ENCODE results near the gene MDM1. TPM values are rescaled to one million over a fixed set of nuclear protein-coding genes. Genes with fewer than 3 reads are reported as not detected.

Gene MDM1, protein sequence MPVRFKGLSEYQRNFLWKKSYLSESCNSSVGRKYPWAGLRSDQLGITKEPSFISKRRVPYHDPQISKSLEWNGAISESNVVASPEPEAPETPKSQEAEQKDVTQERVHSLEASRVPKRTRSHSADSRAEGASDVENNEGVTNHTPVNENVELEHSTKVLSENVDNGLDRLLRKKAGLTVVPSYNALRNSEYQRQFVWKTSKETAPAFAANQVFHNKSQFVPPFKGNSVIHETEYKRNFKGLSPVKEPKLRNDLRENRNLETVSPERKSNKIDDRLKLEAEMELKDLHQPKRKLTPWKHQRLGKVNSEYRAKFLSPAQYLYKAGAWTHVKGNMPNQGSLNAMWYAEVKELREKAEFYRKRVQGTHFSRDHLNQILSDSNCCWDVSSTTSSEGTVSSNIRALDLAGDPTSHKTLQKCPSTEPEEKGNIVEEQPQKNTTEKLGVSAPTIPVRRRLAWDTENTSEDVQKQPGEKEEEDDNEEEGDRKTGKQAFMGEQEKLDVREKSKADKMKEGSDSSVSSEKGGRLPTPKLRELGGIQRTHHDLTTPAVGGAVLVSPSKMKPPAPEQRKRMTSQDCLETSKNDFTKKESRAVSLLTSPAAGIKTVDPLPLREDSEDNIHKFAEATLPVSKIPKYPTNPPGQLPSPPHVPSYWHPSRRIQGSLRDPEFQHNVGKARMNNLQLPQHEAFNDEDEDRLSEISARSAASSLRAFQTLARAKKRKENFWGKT
- 30.8 TPM for polyA plus RNA-seq (2012; ENCODE audit: insufficient read depth, insufficient read length)

DNA sequence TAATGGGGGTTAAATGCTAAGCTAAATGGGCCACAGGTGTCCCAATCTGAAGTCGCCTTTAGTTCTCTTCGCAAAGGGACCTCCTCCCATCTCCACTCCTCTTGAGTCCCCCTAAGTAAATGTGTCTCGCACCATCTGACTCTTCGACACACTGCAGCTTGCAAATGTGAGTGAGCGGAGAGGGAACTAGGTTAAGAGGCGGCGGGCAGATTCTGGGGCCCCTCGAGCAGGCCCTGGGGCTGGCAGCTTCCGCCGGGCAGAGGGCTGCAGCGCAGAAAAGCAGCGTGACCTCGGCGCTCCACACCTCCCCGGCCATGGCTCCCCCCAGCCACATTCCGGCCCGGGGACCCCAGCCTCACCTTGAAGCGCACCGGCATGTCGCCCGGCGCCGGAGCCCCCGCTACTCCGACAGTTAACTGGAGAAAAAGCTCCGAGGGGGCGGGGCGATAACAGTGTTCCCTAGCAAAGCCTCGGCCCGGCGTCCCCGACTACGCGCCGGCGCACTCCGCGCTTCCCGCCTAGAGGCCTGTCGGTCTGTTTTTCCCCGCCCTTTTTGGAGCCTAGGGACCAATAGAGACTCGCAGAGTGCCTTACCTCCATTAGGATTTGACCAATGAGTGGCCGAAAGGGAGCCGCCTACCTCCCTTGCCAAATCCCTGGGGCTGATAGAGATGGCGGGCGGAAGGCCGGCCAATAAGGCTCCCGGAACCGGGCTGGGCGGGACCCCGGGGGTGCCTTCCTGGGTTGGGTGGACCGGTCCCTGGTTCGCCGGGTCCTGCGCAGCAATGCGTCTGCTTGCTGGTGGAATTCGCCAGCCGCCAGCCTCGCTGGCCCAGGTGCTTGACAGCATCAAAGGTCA is at the start of gene MDM1:
Gene MDM1 (minus strand): TSS at position 494 of the 859 bp plus-strand sequence. CDS start 117 bp downstream, at position 377.
- peak; percentile 98 for DNase-seq (ENCODE audit: low read depth, low spot score)
- H3K4me3 ChIP-seq (ENCODE audit: low read length) = peak within 1 kb of the TSS; percentile 89

DNA sequence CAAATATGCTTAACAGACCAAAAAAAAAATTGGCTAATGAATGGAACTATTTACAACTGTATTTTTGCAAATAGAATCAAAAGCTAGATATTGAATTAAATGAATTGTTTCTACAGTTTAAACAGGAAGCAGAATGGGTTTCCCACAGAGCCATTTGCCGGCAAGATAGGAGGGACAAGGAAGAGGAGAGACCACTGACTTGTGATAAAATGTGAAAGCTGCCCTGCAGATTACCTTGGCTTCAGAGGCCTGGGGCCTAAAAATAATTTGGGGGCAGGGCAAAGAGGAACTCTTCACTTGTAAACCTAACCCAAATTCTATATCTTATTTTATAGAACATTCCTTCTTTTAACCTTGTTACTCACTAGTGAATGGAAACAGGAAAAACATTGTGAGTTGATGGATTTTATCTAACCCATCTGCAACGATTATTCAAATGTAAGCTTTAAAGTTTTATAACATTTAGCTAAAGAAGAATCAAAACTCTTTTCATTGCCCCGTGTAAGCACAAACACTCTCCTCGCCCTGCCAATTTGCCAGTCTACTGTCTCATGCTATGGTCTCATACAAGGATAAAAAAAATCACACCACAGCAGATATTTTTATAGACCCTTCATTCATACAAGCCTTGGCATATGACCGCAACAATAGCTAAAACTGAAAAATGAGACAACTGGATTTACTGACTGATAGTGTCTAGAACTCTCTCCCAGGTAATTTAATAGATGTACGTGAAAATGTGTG is 49.5 kb upstream of the MDM1 start:
- peak; percentile 76 for DNase-seq (ENCODE audit: low read depth, low spot score)
- H3K4me3 ChIP-seq (ENCODE audit: low read length) = no peak overlapping the region

GRCh38 chr12:68378872-68379606 is 46.9 kb upstream of the MDM1 start:
- H3K4me3 ChIP-seq (ENCODE audit: low read length) = no peak overlapping the region
- no peak for DNase-seq (ENCODE audit: low read depth, low spot score)

DNA sequence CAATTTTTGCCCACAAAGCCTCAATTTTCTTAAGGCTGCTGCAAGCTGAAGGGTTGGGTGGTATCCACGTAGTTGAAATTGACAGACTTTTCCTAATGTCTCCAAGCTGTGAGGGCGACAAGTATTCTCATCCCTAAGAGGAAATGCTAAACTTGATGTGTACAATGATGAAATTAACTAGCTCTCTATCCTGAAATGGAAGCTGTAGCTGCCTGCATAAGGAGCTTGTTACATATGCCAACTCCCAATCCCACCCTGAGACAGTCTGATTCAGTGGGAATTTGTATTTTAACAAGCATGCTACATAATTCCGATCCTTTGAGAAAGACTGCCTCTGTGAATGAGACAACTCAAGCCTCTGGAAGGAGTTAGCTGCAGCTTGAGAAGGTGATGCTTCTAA is 45.7 kb upstream of the MDM1 start:
- DNase-seq (ENCODE audit: low read depth, low spot score) = no peak

GRCh38 chr12:68376901-68377300 is 44.7 kb upstream of the MDM1 start:
- DNase-seq (ENCODE audit: low read depth, low spot score) = no peak
- no peak overlapping the region for H3K4me3 ChIP-seq (ENCODE audit: low read length)

More for the DNA sequence above, 45.7 kb upstream of the MDM1 start:
- H3K4me3 ChIP-seq (ENCODE audit: low read length) = no peak overlapping the region

- no peak overlapping the region for H3K4me3 ChIP-seq (ENCODE audit: low read length)
- DNase-seq (ENCODE audit: low read depth, low spot score) = no peak
Measured at GRCh38 chr12:68375756-68376695, 43.9 kb upstream of the MDM1 start.

GRCh38 chr12:68374307-68374982 is 42.3 kb upstream of the MDM1 start:
- DNase-seq (ENCODE audit: low read depth, low spot score) = no peak
- H3K4me3 ChIP-seq (ENCODE audit: low read length) = no peak overlapping the region

DNA sequence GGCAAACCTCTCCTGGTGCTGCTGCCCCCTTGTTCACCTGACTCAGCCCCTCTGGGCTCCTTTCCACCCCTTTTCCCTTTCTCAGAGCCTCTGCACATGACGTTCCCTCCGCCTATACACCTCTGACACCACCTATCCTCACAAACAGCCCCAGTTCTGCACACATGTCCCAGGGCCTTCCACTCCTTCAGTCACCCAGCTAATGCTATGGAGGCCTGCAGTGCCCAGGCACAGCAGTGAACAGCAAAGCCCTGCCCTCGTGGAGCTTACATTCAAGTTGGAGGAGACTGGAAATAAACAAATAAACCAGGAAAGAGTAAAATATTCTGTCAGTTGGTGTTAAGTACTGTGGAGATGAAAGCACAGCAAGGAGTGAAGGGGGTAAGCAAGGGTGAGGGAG is 38.5 kb upstream of the MDM1 start:
- no peak for DNase-seq (ENCODE audit: low read depth, low spot score)
- H3K4me3 ChIP-seq (ENCODE audit: low read length) = no peak overlapping the region

- no peak overlapping the region for H3K4me3 ChIP-seq (ENCODE audit: low read length)
- DNase-seq (ENCODE audit: low read depth, low spot score) = no peak
Measured at GRCh38 chr12:68370006-68370590, 37.9 kb upstream of the MDM1 start.

DNA sequence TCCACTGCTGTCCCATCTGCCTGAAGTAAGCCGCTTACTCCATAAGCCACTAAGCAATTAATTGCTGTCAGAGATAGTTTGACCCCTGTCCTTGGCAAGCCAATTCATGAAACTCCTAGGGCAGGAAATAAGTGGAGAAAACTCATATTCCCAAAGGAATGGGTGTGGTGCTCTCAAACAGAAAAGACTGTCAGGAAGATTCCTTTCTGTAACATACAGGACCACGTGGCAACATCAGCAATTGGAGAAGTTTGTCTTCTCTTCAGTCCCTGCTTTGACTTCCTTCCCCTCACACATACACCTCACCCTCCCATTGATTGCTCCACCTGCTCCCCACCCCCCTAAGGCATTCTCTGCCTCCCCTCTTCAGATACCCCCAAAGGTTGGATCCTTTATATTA is 36.2 kb upstream of the MDM1 start:
- DNase-seq (ENCODE audit: low read depth, low spot score) = no peak
- H3K4me3 ChIP-seq (ENCODE audit: low read length) = no peak overlapping the region

DNA sequence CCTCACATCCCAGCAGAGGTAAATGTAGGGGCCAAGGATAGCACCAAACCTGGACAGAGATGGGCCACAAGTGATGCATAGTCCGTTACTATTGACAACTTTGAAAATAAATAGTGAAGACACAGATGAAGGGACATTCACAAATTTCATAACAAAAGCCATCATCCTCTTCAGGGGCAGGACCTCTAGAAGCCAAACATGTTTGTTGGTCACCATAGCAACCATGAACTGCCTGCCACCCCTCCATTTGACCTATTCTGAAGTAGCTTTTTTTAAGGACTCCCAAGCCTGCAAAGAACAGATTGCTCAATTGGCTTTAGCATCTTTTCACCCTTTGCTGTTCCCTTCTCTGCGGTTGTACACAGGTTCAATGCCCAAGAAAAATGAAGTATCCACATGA is 35.7 kb upstream of the MDM1 start:
- no peak for DNase-seq (ENCODE audit: low read depth, low spot score)
- H3K4me3 ChIP-seq (ENCODE audit: low read length) = no peak overlapping the region

DNA sequence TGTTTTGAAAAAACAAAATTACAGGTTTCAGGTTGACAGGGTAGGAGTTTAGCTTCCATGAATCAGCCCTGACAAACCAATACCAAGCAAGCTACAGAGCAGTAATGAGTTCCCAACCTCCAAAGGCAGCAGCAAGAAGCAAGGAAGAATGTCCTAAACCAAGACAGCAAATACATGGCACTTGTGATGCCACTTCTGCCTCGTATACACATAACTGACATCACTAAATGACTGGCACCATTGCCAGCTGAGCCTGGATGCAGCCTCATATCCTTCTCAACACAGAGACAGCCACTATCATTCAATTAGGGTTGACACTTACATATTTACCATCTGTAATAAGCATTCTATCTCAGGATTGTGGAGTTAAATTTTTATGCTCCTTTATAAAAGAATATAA is 35.0 kb upstream of the MDM1 start:
- no peak for DNase-seq (ENCODE audit: low read depth, low spot score)
- H3K4me3 ChIP-seq (ENCODE audit: low read length) = no peak overlapping the region

DNA sequence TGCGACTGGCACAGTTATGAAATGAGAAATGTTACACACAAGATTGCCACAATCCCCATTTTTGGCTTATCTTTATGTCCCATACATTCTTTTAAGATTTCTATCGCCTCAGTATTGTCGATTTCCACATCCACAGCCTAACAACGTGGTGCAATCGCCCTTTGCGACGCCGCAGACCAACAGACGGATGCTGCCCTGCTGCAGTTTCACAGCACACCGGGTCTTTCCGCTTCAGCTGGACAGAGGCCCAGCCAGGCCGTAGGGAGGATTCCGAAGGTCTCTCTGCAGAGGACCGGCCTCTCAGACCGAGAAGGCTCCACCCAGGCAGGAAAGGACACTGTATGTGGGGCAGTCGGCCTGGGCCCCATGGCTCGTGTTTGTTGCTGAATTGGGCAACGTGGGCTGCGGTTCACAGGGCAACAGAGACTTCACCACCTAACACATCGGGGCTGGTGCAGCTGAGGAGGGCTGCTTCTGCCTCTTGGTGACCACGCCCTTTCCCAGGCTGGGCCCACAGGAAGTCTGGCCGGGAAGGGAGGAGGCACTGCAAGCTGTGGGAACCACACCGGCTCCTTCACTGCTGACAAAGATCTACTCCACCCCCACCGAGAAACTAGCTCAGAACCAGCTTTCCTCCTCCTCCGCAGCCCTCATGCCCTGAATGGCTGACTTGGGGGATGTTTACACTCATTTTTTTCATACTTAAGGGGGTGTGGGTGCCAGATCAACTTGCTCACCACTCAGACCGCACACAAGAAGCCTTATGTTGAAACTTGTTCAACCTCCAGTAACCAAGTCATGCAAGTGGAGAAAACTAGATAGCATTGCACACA is 32.9 kb upstream of the MDM1 start:
- peak; percentile 100 for DNase-seq (ENCODE audit: low read depth, low spot score)
- H3K4me3 ChIP-seq (ENCODE audit: low read length) = peak overlapping the region; percentile 41

- DNase-seq (ENCODE audit: low read depth, low spot score) = no peak
- peak overlapping the region; percentile 41 for H3K4me3 ChIP-seq (ENCODE audit: low read length)
Measured at GRCh38 chr12:68364328-68364727, 32.2 kb upstream of the MDM1 start.

DNA sequence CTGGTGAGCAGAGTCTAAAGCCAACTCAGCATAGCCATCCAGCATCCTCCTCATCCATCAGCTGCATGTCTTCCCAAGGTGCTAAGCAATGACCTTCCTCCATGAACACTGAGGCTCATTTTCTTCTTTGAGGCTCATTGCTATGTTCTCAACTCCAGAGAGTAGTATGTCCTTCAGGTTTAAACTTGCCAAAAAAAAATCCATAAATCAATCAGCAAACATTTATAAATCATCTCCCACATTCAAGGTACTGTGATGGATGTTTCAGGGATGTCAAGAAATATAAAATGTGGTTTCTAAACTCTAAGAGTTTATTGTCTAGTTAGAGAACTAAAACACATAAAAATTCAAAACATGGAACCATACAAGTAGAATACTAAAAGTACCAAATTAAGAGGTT is 29.8 kb upstream of the MDM1 start:
- no peak for DNase-seq (ENCODE audit: low read depth, low spot score)
- no peak overlapping the region for H3K4me3 ChIP-seq (ENCODE audit: low read length)

GRCh38 chr12:68359674-68360073 is 27.5 kb upstream of the MDM1 start:
- no peak for DNase-seq (ENCODE audit: low read depth, low spot score)
- H3K4me3 ChIP-seq (ENCODE audit: low read length) = no peak overlapping the region
